ENCODE measurements around the gene SOS1. TPM values are rescaled to one million over a fixed set of nuclear protein-coding genes. Genes with fewer than 3 reads are reported as not detected.

Gene SOS1
- total RNA-seq, 4 donors from 2014 or later: 19.5 to 46.3 (median 33.3) TPM

- intact Hi-C loops (cut with DNase I; ENCODE audit: low total_unique reads): no loop called here
These were observed 50.9 kb downstream of the SOS1 start for GRCh38 chr2:39069890-39070465.

GRCh38 chr2:39069136-39069515 is 51.7 kb downstream of the SOS1 start:
- Histone ChIP-seq H3K4me3 (no peak overlapping the region), H3K4me1 (peaks cover 37 to 38% of the 10 kb centered on the region in 2 donors), H3K9me3 (no peaks in the 10 kb centered on the region), H3K36me3 (peaks cover 0 to 8% of the 10 kb centered on the region in 2 donors), H3K27ac (no peak overlapping the region), H3K27me3 (no peaks in the 10 kb centered on the region)
- intact Hi-C loops (cut with DNase I; ENCODE audit: low total_unique reads): no loop called here
- in situ Hi-C loops (cut with MboI; ENCODE audit: low sequenced_read_pairs in 4 of 4): loop anchor here in 3 of 4 donors (10.0 kb wide), 2 partner anchors 46 to 156 kb away; no protein-coding TSS in a partner anchor
- no peak for ATAC-seq
- no peak for TF ChIP-seq CTCF (IDR thresholded peaks at IDR 0.05 in 4 of 5, conservative IDR thresholded peaks at IDR 0.05 in 1 of 5)
- TF ChIP-seq POLR2A (IDR thresholded peaks at IDR 0.05): no peak
- DNase-seq: no peak

More at GRCh38 chr2:39069890-39070465, 50.9 kb downstream of the SOS1 start:
- DNase-seq (no peak), ATAC-seq (no peak)
- in situ Hi-C loops (cut with MboI; ENCODE audit: low sequenced_read_pairs in 4 of 4): loop anchor here in 3 of 4 donors (10.0 kb wide), 2 partner anchors 45 to 155 kb away; no protein-coding TSS in a partner anchor
- Histone ChIP-seq H3K4me1 (peaks cover 37 to 38% of the 10 kb centered on the region in 2 donors), H3K27me3 (no peaks in the 10 kb centered on the region), H3K9me3 (no peaks in the 10 kb centered on the region), H3K36me3 (peaks cover 0 to 8% of the 10 kb centered on the region in 2 donors), H3K27ac (no peak overlapping the region), H3K4me3 (no peak overlapping the region)
- no peak for TF ChIP-seq POLR2A (IDR thresholded peaks at IDR 0.05)
- no peak for TF ChIP-seq CTCF (IDR thresholded peaks at IDR 0.05 in 4 of 5, conservative IDR thresholded peaks at IDR 0.05 in 1 of 5)

- DNase-seq (no peak), ATAC-seq (no peak)
- TF ChIP-seq CTCF (IDR thresholded peaks at IDR 0.05 in 4 of 5, conservative IDR thresholded peaks at IDR 0.05 in 1 of 5) (no peak), POLR2A (IDR thresholded peaks at IDR 0.05) (no peak)
- in situ Hi-C loops (cut with MboI; ENCODE audit: low sequenced_read_pairs in 4 of 4) (loop anchor here in 3 of 4 donors (10.0 kb wide), 2 partner anchors 46 to 156 kb away; no protein-coding TSS in a partner anchor), intact Hi-C loops (cut with DNase I; ENCODE audit: low total_unique reads) (no loop called here)
- Histone ChIP-seq H3K27ac (no peak overlapping the region), H3K9me3 (no peaks in the 10 kb centered on the region), H3K4me3 (no peak overlapping the region), H3K36me3 (peaks cover 0 to 8% of the 10 kb centered on the region in 2 donors), H3K27me3 (no peaks in the 10 kb centered on the region), H3K4me1 (peaks cover 34 to 36% of the 10 kb centered on the region in 2 donors)
These were observed 52.3 kb downstream of the SOS1 start for GRCh38 chr2:39068299-39069135.

- in situ Hi-C loops (cut with MboI; ENCODE audit: low sequenced_read_pairs in 4 of 4): loop anchor here in 3 of 4 donors (10.0 kb wide), 2 partner anchors 49 to 159 kb away; no protein-coding TSS in a partner anchor
- Histone ChIP-seq H3K27ac (no peak overlapping the region), H3K36me3 (peaks cover 0 to 8% of the 10 kb centered on the region in 2 donors), H3K4me1 (peaks cover 11 to 23% of the 10 kb centered on the region in 2 donors), H3K4me3 (no peak overlapping the region), H3K27me3 (no peaks in the 10 kb centered on the region), H3K9me3 (no peaks in the 10 kb centered on the region)
- intact Hi-C loops (cut with DNase I; ENCODE audit: low total_unique reads): no loop called here
- DNase-seq (no peak), ATAC-seq (no peak)
- TF ChIP-seq POLR2A (IDR thresholded peaks at IDR 0.05) (no peak), CTCF (IDR thresholded peaks at IDR 0.05 in 4 of 5, conservative IDR thresholded peaks at IDR 0.05 in 1 of 5) (no peak)
These were observed 55.2 kb downstream of the SOS1 start for GRCh38 chr2:39065616-39066015.

All from gastrocnemius medialis (tissue), 4 donors.